NCI-H2029 (cell line): Measurements from ENCODE around the gene HLCS.

Source experiments
- DNase-seq: peaks from one replicate; lab custom pipeline; 2025; lab: John Stamatoyannopoulos, UW

Gene HLCS

GRCh38 chr21:36769051-36769839 is 197.2 kb downstream of the HLCS start:
- DNase-seq = peak; percentile 68

DNA sequence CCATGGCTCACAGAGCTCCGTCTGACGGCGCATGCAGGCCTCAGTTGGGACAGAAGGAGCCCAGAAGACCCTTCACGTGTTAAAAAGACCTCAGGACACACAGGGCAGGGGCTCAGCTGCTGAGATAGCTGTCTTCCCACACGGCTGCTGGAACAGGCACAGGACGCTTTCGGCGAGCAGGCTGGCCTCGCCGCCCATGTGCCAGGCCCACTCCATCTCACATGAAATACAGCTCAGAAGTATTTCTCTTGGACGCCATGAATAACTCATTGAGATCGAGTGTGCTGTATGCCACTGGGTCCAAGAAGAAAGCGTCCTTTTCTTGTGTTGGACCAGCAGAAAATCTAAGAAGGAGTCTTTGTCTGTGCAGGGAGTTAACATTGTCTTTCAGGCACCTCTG is 198.0 kb downstream of the HLCS start:
- DNase-seq = no peak

- DNase-seq = no peak
Measured at GRCh38 chr21:36767096-36767495, 199.4 kb downstream of the HLCS start.

- DNase-seq = no peak
Measured at GRCh38 chr21:36766511-36766910, 200.0 kb downstream of the HLCS start.

GRCh38 chr21:36765229-36765628 is 201.2 kb downstream of the HLCS start:
- DNase-seq = no peak

DNA sequence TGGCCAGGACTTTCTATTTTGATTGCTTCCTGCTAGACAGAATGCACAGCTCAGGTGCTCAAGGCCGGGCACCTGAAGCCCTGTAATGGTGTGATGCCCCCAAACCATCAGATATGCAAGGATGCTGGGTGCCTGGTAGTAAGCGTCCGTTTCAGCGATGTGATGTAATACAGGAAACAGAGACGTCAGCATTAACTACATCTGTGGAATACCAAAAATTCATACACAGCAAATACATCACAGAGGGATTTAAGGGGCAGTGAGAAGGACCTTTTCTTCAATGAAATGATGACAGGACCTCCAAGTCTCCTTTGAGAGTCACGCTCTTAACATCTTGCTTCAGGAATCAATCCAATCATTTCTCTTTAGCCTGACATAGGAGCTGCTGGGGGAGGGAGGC is 203.2 kb downstream of the HLCS start:
- DNase-seq = no peak

DNA sequence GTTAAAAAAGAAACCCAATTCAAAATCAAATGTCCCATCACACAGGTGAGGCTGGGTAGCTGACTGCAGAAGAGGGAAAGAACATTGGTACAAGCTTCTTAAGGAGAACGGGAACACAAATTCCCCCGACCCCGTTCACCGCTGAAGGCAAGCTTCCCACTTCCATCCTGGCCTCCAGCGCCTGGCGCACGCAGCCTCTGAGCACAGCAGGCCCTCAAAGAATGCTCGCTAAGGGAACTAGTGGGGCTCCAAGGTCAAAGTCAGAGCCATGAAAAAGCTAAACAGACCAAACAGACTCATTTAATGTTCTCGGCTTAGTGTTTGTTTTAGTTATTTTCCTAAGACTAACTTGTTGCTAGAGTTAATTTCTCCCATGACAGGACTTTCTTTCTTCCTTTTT is 203.8 kb downstream of the HLCS start:
- no peak for DNase-seq

DNA sequence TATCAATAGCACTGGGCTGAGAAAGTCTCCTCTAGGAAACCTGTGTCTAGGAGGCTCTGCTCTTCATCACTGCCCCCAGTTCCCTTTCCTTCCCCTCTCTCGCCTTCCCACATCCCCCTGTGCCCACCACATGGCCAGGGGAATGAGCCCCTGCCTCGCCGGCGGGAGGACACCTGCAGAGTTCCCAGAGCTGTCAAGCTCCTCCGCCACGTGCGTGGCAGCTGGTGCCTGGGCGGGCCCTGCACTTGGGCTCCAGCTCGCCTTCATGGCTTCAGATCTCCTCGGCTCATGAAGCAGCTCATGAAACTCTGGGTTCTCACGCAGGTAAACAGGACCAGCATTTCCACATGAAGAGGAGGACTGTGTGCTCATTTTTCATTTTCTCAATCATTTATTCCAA is 204.8 kb downstream of the HLCS start:
- no peak for DNase-seq

- DNase-seq = no peak
Measured at GRCh38 chr21:36759348-36760083, 207.0 kb downstream of the HLCS start.

GRCh38 chr21:36757196-36757595 is 209.3 kb downstream of the HLCS start:
- no peak for DNase-seq

DNA sequence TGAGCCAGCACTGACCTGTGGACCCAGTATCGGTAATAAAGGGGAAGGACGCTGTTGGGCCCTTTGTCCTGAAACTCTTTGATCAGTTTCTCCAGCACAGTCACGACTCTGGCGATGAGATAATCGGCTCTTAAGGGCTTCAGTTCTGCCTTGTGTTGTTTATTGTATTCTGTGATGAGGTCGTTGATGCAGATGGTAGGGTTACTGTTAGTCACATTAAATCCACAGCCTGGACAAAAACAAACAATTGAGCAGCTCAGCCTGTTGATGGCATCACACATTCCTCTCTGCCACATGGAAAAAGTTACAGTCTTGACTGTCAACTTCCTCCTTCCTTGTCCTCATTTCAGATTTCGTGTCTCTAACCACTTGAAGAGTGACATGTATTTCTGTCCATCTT is 209.9 kb downstream of the HLCS start:
- peak; percentile 34 for DNase-seq

- no peak for DNase-seq
Measured at GRCh38 chr21:36754241-36754898, 212.1 kb downstream of the HLCS start.

- DNase-seq = no peak
Measured at GRCh38 chr21:36753556-36753955, 212.9 kb downstream of the HLCS start.

DNA sequence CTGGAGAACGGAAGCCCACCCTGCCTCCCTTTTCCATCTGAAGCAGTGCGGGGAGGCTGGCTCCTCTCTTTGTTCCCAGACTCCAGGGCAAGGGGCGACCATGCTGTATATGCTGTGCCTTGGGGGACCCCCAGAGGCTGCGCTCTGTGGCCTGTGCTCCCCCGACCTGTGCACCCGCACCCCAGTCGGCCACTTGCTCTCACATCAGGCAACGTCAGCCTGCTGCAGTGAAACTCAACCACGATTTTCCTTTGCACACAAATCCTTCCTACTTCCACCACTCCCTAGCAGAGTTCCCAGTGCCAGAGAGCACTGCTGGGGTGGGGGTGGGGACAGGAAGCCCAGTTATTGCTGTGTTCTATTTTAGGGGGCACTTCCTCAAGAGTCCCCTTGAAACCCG is 215.1 kb downstream of the HLCS start:
- DNase-seq = no peak

- DNase-seq = no peak
Measured at GRCh38 chr21:36750576-36750959, 215.9 kb downstream of the HLCS start.

GRCh38 chr21:36749935-36750575 is 216.4 kb downstream of the HLCS start:
- peak; percentile 11 for DNase-seq

DNA sequence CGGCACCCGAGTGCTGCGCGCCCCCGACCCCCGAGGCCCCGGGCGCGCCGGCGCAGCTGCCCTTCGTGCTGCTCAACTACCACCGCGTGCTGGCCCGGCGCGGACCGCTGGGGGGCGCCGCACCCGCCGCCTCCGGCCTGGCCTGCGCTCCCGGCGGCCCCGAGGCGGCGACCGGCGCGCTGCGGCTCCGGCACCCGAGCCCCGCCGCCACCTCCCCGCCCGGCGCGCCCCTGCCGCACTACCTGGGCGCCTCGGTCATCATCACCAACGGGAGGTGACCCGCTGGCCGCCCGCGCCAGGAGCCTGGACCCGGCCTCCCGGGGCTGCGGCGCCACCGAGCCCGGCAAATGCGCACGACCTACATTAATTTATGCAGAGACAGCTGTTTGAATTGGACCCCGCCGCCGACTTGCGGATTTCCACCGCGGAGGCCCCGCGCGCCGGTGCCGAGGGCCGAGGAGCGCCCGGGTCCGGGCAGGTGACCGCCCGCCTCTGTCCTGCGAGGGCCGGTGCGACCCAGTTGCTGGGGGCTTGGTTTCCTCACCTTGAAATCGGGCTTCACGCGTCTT is 218.6 kb downstream of the HLCS start:
- DNase-seq = peak; percentile 35

- DNase-seq = no peak
Measured at GRCh38 chr21:36747041-36747814, 219.2 kb downstream of the HLCS start.

DNA sequence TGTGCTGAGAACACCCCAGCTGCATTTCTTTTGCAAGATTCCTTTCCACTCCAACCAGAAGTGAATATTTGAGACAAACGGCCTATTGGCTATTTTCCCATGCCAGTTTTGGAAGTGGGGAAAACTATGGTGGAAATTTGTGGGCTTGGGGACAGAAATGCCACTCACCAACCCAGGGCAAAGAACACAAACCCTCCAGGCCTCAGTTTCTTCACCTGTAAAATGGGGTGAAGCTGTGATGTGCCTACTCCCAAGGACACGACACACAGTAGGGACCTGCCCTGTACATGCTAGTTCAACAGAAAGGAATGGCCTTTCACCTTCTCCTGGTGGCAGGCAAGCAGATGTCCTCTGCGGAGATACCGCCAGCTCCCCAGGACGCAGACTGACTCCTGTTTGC is 221.0 kb downstream of the HLCS start:
- no peak for DNase-seq

DNA sequence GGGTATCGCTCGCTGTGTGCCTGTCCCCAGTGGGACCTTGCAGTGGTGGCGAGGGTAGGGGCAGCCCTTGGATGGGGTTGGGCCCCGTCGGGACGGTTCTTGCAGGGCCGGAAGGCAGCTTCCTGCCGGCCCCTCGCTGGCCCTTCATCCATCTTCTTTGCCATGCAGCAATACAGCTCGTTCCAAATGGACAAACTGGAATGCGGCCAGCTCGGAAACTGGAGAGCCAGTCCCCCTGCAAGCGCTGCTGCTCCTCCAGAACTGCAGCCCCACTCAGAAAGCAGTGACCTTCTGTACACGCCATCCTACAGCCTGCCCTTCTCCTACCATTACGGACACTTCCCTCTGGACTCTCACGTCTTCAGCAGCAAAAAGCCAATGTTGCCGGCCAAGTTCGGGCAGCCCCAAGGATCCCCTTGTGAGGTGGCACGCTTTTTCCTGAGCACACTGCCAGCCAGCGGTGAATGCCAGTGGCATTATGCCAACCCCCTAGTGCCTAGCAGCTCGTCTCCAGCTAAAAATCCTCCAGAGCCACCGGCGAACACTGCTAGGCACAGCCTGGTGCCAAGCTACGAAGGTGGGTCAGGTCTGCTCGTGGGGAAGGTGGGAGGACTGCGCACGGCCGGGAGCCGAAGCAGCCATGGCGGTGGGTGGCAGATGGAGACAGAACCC is 221.8 kb downstream of the HLCS start:
- peak; percentile 69 for DNase-seq

DNA sequence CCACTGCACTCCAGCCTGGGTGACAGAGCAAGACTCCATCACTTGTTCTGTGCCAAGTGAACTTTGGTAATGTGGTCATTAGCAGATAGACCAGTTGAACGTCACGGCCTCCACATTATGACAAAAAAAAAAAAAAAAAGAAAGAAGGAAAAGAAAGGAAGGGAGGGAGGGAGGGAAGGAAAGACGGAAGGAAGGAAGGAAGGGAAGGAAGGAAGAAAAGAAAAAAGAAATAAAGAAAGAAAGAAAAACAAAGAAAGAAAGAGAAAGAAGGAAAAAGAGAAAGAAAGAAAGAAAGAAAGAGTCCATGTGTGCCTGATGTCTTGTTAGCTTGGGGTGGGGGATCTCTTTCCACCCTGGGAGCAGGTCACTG is 222.3 kb downstream of the HLCS start:
- DNase-seq = no peak
